Activated naive CD8-positive, alpha-beta T cell treated with anti-CD3 and anti-CD28 coated beads, Interleukin-2, amount 50 U/mL, for 16 hours (primary cell): Measurements from ENCODE around the gene USP35.
"Not testable (repeated sequence)": the region's sequence is repeated elsewhere in the genome, so short reads cannot be mapped to it uniquely, and the experiment has no call there.

Experiments
- DNase-seq: peaks from one replicate; pipeline ENCODE4 v3.0.0-alpha.2; 2020; ENCODE audit warnings: low read depth, low spot score

USP35 gene

GRCh38 chr11:78216571-78217287, 28.0 kb downstream of the USP35 start:
- no peak for DNase-seq

GRCh38 chr11:78217650-78218541, 29.2 kb downstream of the USP35 start:
- no peak for DNase-seq

- no peak for DNase-seq
Observed at GRCh38 chr11:78218707-78219492, 30.2 kb downstream of the USP35 start.

- DNase-seq: no peak
Observed at GRCh38 chr11:78219493-78220217, 30.9 kb downstream of the USP35 start.

GRCh38 chr11:78220218-78221157, 31.8 kb downstream of the USP35 start:
- no peak for DNase-seq

DNA sequence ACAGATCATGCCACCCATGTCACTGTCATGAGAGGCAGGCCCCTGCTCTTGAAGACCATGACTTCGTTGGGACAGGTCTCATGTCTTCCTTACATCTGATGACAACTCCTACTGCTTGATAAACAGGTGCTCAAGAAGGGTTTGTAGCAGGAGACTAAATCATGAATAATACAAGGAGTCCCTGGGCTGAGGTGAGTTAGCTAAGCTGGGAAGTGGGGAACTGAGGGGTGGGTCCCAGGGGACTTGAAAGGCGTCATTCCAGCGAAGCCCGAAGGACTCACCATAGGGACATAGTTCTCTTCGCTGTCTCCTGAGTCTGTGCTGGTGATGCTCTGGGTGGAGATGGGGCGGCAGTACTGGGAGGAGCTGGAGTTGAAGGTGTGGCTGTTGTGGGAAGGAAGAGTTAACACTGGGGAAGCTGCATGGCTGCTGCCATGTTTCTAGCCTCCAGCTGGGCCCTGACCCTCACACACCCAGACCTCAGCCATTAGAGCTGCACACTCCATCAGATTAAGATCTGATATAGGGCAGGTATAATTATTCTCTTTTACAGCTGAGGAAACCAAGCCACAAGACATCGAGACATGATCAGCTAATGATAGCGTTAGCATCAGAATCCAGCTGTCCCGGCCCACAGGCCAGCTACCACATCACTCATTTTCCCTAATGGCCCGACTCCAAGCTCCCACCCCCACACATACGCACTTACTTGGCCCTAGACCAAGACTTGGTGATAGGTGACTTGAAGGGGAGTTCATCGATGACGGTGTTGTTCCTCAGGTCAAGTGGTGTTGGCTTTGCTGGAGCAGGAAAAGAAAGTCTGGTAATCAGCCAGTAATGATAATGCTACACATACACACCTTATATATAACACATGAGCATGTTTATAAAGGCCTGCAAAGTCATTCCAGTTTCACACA, 32.9 kb downstream of the USP35 start:
- no peak for DNase-seq

- DNase-seq: not testable (repeated sequence)
Observed at GRCh38 chr11:78222726-78223125, 34.0 kb downstream of the USP35 start.

GRCh38 chr11:78223320-78223954, 34.7 kb downstream of the USP35 start:
- no peak for DNase-seq

- DNase-seq: no peak
Observed at GRCh38 chr11:78224506-78224905, 35.8 kb downstream of the USP35 start.

DNA sequence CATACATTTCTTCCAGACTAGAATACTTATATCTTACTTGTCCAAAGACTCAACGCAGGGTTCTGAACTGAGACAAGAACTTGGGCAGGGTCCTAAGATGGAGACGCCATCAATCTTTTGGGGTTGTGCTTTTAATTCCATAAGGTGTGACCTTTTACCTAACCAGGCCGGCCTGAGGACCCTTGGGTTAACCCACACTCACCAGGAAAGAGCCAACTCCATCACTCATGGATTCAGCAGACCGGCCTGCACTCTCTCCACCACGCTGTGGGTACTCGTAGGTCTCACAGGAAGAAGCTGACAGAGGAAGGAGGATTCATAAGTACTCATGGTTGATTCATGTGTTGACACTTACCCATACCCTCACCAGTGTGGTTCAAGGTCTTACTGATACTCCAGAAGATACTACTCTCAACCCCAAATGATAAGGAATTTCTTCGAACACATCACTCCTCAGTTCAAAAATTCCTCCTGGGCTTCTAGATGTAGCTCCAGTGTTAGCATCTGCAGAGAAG, 36.2 kb downstream of the USP35 start:
- no peak for DNase-seq

- DNase-seq: no peak
Observed at GRCh38 chr11:78226684-78227680, 38.3 kb downstream of the USP35 start.

- DNase-seq: no peak
Observed at GRCh38 chr11:78227921-78228320, 39.2 kb downstream of the USP35 start.

- no peak for DNase-seq
Observed at GRCh38 chr11:78228467-78228866, 39.7 kb downstream of the USP35 start.

DNA sequence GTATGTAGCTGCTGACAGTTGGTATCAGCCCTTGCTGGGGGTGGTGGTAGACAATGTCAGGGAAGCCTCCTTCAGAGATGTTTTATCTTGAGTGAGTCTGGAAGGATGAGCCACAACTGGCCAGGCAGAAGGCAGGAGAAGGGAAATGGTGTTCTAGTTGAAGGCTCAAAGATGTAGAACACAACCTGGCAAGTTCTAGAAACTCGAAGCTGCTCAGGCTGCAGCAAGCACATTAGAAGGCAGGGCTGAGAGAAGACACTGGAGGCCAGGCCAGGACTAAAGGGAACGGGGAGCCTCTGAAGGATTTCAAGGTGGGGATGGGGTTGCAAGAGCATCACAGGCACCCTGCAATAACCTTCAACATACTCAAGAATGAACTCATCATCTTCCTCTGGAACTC, 40.4 kb downstream of the USP35 start:
- DNase-seq: no peak

DNA sequence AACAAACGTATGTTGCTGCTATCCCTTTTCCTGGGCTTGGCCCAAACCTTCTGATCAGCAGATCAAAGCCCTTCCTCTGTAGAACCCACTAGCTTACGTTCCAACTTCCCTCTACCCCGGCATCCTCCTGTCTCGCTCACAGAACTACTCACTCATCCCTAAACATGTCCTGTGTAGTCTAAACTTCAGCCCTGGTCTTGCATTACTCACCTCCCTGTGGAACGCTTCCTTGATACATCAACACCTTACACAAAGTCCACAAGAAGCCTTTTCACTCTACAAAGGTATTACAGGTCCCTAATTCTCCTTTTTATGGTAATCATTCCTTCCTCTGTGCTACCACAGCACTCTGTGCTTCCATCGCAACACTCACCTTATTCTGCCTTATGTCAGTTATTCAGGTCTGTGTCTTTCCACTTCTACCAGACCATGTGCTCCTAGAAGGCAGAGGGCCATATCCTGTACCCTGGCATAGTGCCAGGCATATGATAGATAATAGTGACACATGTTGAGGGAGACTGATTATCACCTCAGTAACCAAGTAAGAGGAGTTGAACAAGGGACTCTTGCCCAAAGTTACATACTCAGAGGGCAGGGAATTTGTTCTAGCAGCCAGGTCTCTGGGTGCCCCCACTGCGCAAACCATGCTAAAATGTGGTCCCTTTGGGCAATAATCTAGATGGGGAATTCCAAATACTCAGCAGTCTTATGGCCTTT, 41.6 kb downstream of the USP35 start:
- DNase-seq: no peak

DNA sequence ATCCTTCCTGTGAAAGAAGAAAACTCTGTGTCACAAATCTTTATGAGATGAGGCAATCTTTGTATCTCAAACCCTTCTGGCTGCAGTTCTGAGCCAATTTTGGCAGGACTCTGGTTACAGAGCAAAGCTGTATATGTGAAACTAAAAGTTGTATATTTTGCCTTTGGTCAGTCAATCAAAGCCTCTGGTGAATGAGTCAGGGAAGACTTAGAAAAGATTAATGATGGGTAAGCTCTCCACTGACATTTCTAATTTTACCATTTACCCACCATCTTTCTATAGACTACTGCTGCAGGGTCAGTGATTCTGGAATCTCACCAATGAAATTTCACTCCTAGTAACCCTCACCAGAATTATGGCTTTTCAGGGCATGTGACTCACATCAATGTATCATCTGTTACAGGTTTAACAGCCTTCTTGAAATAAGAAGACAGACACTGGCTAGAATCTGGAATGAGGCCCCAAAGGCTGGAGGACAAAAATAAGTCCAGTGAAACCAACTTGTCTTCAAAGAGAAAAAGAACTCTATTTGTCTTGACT, 43.3 kb downstream of the USP35 start:
- no peak for DNase-seq
